ENCODE measurements around the gene CDH4. TPM values are rescaled to one million over a fixed set of nuclear protein-coding genes. Genes with fewer than 3 reads are reported as not detected.

Gene CDH4
- total RNA-seq, 3 donors from 2014 or later (not counting 1 experiment from before 2014, with no cell fraction given) = 0.18 TPM; not detected in 2

DNA sequence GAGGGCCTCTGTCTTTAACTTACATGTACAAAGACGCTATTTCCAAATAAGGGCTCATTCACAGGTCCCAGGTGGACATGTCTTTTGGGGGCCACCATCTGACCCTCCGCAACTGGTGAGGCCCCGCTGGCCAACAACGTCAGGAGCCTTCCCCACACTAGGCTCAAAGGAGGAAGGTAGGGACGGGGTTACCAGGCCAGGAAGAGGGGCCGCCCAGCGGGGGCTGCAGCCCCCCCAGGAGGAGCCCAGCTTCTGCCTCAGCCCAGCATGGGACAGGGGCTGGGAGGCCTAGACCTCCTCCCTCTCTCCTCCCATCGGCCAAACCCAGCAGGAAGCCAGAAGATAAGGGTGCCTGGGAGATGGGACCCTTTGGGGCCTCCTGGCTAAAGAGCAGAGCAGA lies 670.9 kb downstream of the CDH4 start:
- DNase-seq (no peak), ATAC-seq (no peak)
- H3K4me3 Mint-ChIP-seq = no peak overlapping the region
- no peaks in the 10 kb centered on the region for H3K36me3 Mint-ChIP-seq
- peaks cover 0 to 3% of the 10 kb centered on the region in 2 donors for H3K27me3 Mint-ChIP-seq (ENCODE audit: low read depth in 2 of 2)
- intact Hi-C loops (cut with micrococcal nuclease) = no loop called here
- peaks cover 7% of the 10 kb centered on the region for H3K9me3 ChIP-seq (ENCODE audit: control insufficient read depth, insufficient read depth, low read length)
- no peak overlapping the region for H3K27ac Mint-ChIP-seq
- TF ChIP-seq, protein P1, sequence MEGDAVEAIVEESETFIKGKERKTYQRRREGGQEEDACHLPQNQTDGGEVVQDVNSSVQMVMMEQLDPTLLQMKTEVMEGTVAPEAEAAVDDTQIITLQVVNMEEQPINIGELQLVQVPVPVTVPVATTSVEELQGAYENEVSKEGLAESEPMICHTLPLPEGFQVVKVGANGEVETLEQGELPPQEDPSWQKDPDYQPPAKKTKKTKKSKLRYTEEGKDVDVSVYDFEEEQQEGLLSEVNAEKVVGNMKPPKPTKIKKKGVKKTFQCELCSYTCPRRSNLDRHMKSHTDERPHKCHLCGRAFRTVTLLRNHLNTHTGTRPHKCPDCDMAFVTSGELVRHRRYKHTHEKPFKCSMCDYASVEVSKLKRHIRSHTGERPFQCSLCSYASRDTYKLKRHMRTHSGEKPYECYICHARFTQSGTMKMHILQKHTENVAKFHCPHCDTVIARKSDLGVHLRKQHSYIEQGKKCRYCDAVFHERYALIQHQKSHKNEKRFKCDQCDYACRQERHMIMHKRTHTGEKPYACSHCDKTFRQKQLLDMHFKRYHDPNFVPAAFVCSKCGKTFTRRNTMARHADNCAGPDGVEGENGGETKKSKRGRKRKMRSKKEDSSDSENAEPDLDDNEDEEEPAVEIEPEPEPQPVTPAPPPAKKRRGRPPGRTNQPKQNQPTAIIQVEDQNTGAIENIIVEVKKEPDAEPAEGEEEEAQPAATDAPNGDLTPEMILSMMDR (IDR thresholded peaks at IDR 0.05) = no peak
- H3K9me3 Mint-ChIP-seq = peaks cover 0 to 2% of the 10 kb centered on the region in 2 donors
- no peaks in the 10 kb centered on the region for H3K36me3 ChIP-seq (ENCODE audit: control insufficient read depth, insufficient read depth, low read length)
- WGBS (ENCODE audit: insufficient coverage) = 86% methylated on average over 8 of the region's 8 CpGs
- no peak overlapping the region for H3K27ac ChIP-seq (ENCODE audit: low read length)
- H3K27me3 ChIP-seq (ENCODE audit: control insufficient read depth, insufficient read depth, low read length) = no peaks in the 10 kb centered on the region
- no peak overlapping the region for H3K4me3 ChIP-seq (ENCODE audit: low read length)
- H3K4me1 Mint-ChIP-seq = no peaks in the 10 kb centered on the region
- no peaks in the 10 kb centered on the region for H3K4me1 ChIP-seq (ENCODE audit: control insufficient read depth, insufficient read depth, low read length)

DNA sequence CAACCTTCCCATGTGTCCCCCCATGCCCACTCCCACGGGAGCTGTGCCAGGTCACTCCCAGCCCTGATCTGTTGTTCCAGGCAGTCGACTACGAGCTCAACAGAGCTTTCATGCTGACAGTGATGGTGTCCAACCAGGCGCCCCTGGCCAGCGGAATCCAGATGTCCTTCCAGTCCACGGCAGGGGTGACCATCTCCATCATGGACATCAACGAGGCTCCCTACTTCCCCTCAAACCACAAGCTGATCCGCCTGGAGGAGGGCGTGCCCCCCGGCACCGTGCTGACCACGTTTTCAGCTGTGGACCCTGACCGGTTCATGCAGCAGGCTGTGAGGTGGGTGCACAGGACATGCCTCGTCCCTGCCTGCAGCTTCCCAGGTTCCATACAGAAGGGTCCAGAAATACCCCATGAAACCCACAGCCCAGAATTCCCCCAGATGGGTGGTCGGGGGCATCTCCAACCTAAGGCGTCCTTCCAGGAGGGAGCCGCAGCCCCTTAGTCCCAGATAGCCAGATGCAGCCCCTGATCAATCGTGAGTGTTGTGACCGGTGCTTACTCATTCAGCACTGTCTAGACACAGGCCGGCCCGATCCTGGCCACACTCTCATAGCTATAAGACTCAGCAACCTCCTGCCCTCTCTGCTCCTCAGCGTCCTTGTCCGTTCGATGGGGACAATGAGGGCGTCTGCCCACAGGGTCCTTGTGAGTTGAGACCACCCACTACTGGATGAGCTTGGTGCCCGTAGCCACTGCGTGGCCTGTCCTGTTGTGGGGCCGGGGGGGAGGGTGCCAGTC lies 671.5 kb downstream of the CDH4 start:
- H3K4me1 ChIP-seq (ENCODE audit: control insufficient read depth, insufficient read depth, low read length) = no peaks in the 10 kb centered on the region
- intact Hi-C loops (cut with micrococcal nuclease) = no loop called here
- H3K27me3 ChIP-seq (ENCODE audit: control insufficient read depth, insufficient read depth, low read length) = no peaks in the 10 kb centered on the region
- H3K9me3 Mint-ChIP-seq = peaks cover 0 to 2% of the 10 kb centered on the region in 2 donors
- peaks cover 7% of the 10 kb centered on the region for H3K9me3 ChIP-seq (ENCODE audit: control insufficient read depth, insufficient read depth, low read length)
- H3K36me3 Mint-ChIP-seq = no peaks in the 10 kb centered on the region
- WGBS (ENCODE audit: insufficient coverage) = 86% methylated on average over 28 of the region's 28 CpGs
- no peak overlapping the region for H3K4me3 ChIP-seq (ENCODE audit: low read length)
- TF ChIP-seq, protein P1 (IDR thresholded peaks at IDR 0.05) = no peak
- peaks cover 0 to 3% of the 10 kb centered on the region in 2 donors for H3K27me3 Mint-ChIP-seq (ENCODE audit: low read depth in 2 of 2)
- ATAC-seq (no peak), DNase-seq (no peak)
- H3K36me3 ChIP-seq (ENCODE audit: control insufficient read depth, insufficient read depth, low read length) = no peaks in the 10 kb centered on the region
- H3K4me3 Mint-ChIP-seq = no peak overlapping the region
- no peak overlapping the region for H3K27ac Mint-ChIP-seq
- H3K27ac ChIP-seq (ENCODE audit: low read length) = no peak overlapping the region
- H3K4me1 Mint-ChIP-seq = no peaks in the 10 kb centered on the region

DNA sequence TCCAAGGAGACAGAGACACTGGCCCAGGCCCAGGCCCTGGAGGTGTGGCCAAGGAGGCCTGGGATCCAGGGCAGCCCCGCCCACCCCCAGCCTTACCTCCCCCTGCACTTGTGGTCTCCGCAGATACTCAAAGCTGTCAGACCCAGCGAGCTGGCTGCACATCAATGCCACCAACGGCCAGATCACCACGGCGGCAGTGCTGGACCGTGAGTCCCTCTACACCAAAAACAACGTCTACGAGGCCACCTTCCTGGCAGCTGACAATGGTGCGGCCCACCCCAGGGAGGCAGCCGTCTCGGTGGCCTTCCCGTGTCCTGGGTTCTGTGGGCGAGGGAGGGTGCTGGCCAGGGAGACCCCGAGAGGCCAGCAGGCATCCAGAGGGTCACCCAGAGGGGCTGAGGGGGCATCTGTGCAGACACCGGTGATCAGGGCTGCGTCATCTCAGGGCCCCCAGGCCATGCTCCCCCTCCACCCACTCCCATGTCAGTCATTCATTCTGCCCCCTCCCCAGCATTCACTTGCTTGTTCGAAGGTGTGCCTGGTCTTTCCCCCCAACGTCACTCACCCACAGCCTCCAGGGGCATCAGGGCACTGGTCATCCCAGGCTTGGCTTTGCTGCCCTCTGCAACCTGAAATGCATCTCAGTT lies 672.3 kb downstream of the CDH4 start:
- no peak overlapping the region for H3K4me3 ChIP-seq (ENCODE audit: low read length)
- peaks cover 4% of the 10 kb centered on the region for H3K9me3 ChIP-seq (ENCODE audit: control insufficient read depth, insufficient read depth, low read length)
- no peaks in the 10 kb centered on the region for H3K27me3 ChIP-seq (ENCODE audit: control insufficient read depth, insufficient read depth, low read length)
- Mint-ChIP-seq H3K4me1 (no peaks in the 10 kb centered on the region), H3K27me3 (ENCODE audit: low read depth in 2 of 2) (peaks cover 0 to 3% of the 10 kb centered on the region in 2 donors), H3K27ac (no peak overlapping the region), H3K9me3 (peaks cover 0 to 2% of the 10 kb centered on the region in 2 donors), H3K4me3 (no peak overlapping the region), H3K36me3 (no peaks in the 10 kb centered on the region)
- H3K36me3 ChIP-seq (ENCODE audit: control insufficient read depth, insufficient read depth, low read length) = no peaks in the 10 kb centered on the region
- ATAC-seq (no peak), DNase-seq (no peak)
- H3K4me1 ChIP-seq (ENCODE audit: control insufficient read depth, insufficient read depth, low read length) = no peaks in the 10 kb centered on the region
- WGBS (ENCODE audit: insufficient coverage) = 91% methylated on average over 19 of the region's 19 CpGs
- TF ChIP-seq, protein P1 (IDR thresholded peaks at IDR 0.05) = no peak
- H3K27ac ChIP-seq (ENCODE audit: low read length) = no peak overlapping the region
- intact Hi-C loops (cut with micrococcal nuclease) = no loop called here
